Trophoblast cell (in vitro differentiated cells and primary cell): ENCODE measurements around the gene SCYGR3.

Experiments
- DNase-seq, 2 donors: peaks; one replicate each; pipeline ENCODE4 v3.0.0-alpha.2; 2016
- H2AFZ ChIP-seq: 2 replicates; pipeline ENCODE4 v1.6.1; 2013; ENCODE audit warnings: low read length, moderate library complexity, mild to moderate bottlenecking; ENCODE audit not compliant: insufficient read depth, poor library complexity
- H2AK5ac ChIP-seq: 2 replicates; pipeline ENCODE4 v1.6.1; 2013; ENCODE audit warnings: mild to moderate bottlenecking, low read length
- H2BK120ac ChIP-seq: 2 replicates; pipeline ENCODE4 v1.6.1; 2013; ENCODE audit warnings: low read length, mild to moderate bottlenecking, moderate library complexity; ENCODE audit not compliant: insufficient read depth, poor library complexity
- H2BK12ac ChIP-seq: 2 replicates; pipeline ENCODE4 v1.6.1; 2013; ENCODE audit warnings: mild to moderate bottlenecking, low read length, moderate library complexity
- H2BK5ac ChIP-seq: 2 replicates; pipeline ENCODE4 v1.6.1; 2013; ENCODE audit warnings: low read length, low read depth, moderate library complexity, mild to moderate bottlenecking; ENCODE audit not compliant: poor library complexity
- H3K14ac ChIP-seq: 2 replicates; pipeline ENCODE4 v1.6.1; 2013; ENCODE audit warnings: mild to moderate bottlenecking, low read length
- H3K18ac ChIP-seq: 2 replicates; pipeline ENCODE4 v1.6.1; 2013; ENCODE audit warnings: mild to moderate bottlenecking, low read length
- H3K23ac ChIP-seq: 2 replicates; pipeline ENCODE4 v1.6.1; 2013; ENCODE audit warnings: low read length
- H3K27ac ChIP-seq: 2 replicates; pipeline ENCODE4 v1.5.1; 2013; ENCODE audit warnings: low read depth, mild to moderate bottlenecking, inconsistent platforms, low read length, moderate library complexity
- H3K27me3 ChIP-seq: 2 replicates; pipeline ENCODE4 v1.6.1; 2013; ENCODE audit warnings: inconsistent platforms, mild to moderate bottlenecking, low read length, moderate library complexity; ENCODE audit not compliant: insufficient read depth
- H3K36me3 ChIP-seq, 2 experiments: 1 replicate in 1 of 2; 2 replicates in 1 of 2; pipeline ENCODE4 v1.6.1; 2013; ENCODE audit warnings: low read length in 2 of 2, mild to moderate bottlenecking in 2 of 2, moderate library complexity in 1 of 2; ENCODE audit not compliant: insufficient read depth in 2 of 2, control insufficient read depth in 1 of 2
- H3K4ac ChIP-seq: 2 replicates; pipeline ENCODE4 v1.6.1; 2013; ENCODE audit warnings: low read depth, mild to moderate bottlenecking, low read length, moderate library complexity
- H3K4me1 ChIP-seq, 2 experiments: 1 replicate in 1 of 2; 2 replicates in 1 of 2; pipeline ENCODE4 v1.6.1; 2013; ENCODE audit warnings: low read length in 2 of 2, mild to moderate bottlenecking in 2 of 2, moderate library complexity in 1 of 2; ENCODE audit not compliant: insufficient read depth in 2 of 2, control insufficient read depth in 1 of 2
- H3K4me2 ChIP-seq: 2 replicates; pipeline ENCODE4 v1.6.1; 2013; ENCODE audit warnings: inconsistent platforms, mild to moderate bottlenecking, low read length, moderate library complexity
- H3K4me3 ChIP-seq: 2 replicates; pipeline ENCODE4 v1.5.1; 2013; ENCODE audit warnings: mild to moderate bottlenecking, low read depth, low read length, inconsistent platforms
- H3K79me1 ChIP-seq: one replicate; pipeline ENCODE4 v1.6.1; 2013; ENCODE audit warnings: low read length
- H3K79me2 ChIP-seq: 2 replicates; pipeline ENCODE4 v1.6.1; 2013; ENCODE audit warnings: low read length, mild to moderate bottlenecking; ENCODE audit not compliant: control insufficient read depth, insufficient read depth, poor library complexity
- H3K9ac ChIP-seq: 2 replicates; pipeline ENCODE4 v1.6.1; 2013; ENCODE audit warnings: mild to moderate bottlenecking, low read length
- H3K9me3 ChIP-seq: 2 replicates; pipeline ENCODE4 v1.6.1; 2013; ENCODE audit warnings: low read depth, mild to moderate bottlenecking, control low read depth, inconsistent platforms, low read length; ENCODE audit not compliant: insufficient read depth
- H4K12ac ChIP-seq: 2 replicates; pipeline ENCODE4 v1.6.1; 2013; ENCODE audit warnings: low read depth, mild to moderate bottlenecking, low read length, moderate library complexity
- H4K8ac ChIP-seq: 2 replicates; pipeline ENCODE4 v1.6.1; 2013; ENCODE audit warnings: low read depth, mild to moderate bottlenecking, low read length, moderate library complexity
- H4K91ac ChIP-seq: one replicate; pipeline ENCODE4 v1.6.1; 2013; ENCODE audit warnings: low read depth, mild to moderate bottlenecking, low read length, moderate library complexity
- WGBS: extraction: QIAGEN DNeasy Blood & Tissue Kit; methylation state at CpG from one replicate; pipeline ENCODE4 v1.1.7; 2013; ENCODE audit warnings: missing lambda C conversion rate; ENCODE audit not compliant: insufficient read length, insufficient coverage; ENCODE audit errors: extremely low coverage; 5-methylcytosine and 5-hydroxymethylcytosine counted together

The SCYGR3 gene

GRCh38 chr2:227642656-227643055 is 28.0 kb upstream of the SCYGR3 start:
- Histone ChIP-seq H3K18ac (no peak overlapping the region), H2BK5ac (no peak overlapping the region), H3K27me3 (no peaks in the 10 kb centered on the region), H3K9me3 (no peaks in the 10 kb centered on the region), H2BK120ac (no peak overlapping the region), H3K14ac (no peak overlapping the region), H3K27ac (no peak overlapping the region), H3K36me3 (no peaks in the 10 kb centered on the region), H4K8ac (no peak overlapping the region), H2AFZ (no peak overlapping the region), H3K9ac (no peak overlapping the region), H3K4me1 (no peaks in the 10 kb centered on the region), H2BK12ac (no peak overlapping the region), H3K79me2 (no peaks in the 10 kb centered on the region), H3K4me2 (no peak overlapping the region), H3K79me1 (no peaks in the 10 kb centered on the region), H4K12ac (no peak overlapping the region), H3K4me3 (no peak overlapping the region), H3K23ac (no peak overlapping the region), H3K4ac (no peak overlapping the region), H4K91ac (no peak overlapping the region), H2AK5ac (no peak overlapping the region)
- no peak for DNase-seq
- no CpG with 5 or more reads among the region's 2 CpGs for WGBS

- H3K18ac ChIP-seq: no peak overlapping the region
- no peak overlapping the region for H2BK12ac ChIP-seq
- H4K91ac ChIP-seq: no peak overlapping the region
- H2AK5ac ChIP-seq: no peak overlapping the region
- H3K79me2 ChIP-seq: no peaks in the 10 kb centered on the region
- no peak overlapping the region for H3K27ac ChIP-seq
- H3K27me3 ChIP-seq: no peaks in the 10 kb centered on the region
- H2AFZ ChIP-seq: no peak overlapping the region
- H3K4me2 ChIP-seq: no peak overlapping the region
- H2BK5ac ChIP-seq: no peak overlapping the region
- H3K36me3 ChIP-seq: no peaks in the 10 kb centered on the region
- no peak overlapping the region for H4K8ac ChIP-seq
- no peak overlapping the region for H3K23ac ChIP-seq
- H3K79me1 ChIP-seq: no peaks in the 10 kb centered on the region
- WGBS: no CpG with 5 or more reads among the region's 3 CpGs
- no peak overlapping the region for H3K9ac ChIP-seq
- H3K4me1 ChIP-seq: no peaks in the 10 kb centered on the region
- H3K4me3 ChIP-seq: no peak overlapping the region
- H3K14ac ChIP-seq: no peak overlapping the region
- H2BK120ac ChIP-seq: no peak overlapping the region
- no peak overlapping the region for H3K4ac ChIP-seq
- DNase-seq: no peak
- no peak overlapping the region for H4K12ac ChIP-seq
- H3K9me3 ChIP-seq: no peaks in the 10 kb centered on the region
These were observed 19.6 kb upstream of the SCYGR3 start for GRCh38 chr2:227634201-227634600.

- WGBS: no CpG with 5 or more reads among the region's 6 CpGs
- Histone ChIP-seq H2AK5ac (no peak overlapping the region), H2BK12ac (no peak overlapping the region), H3K14ac (no peak overlapping the region), H4K91ac (no peak overlapping the region), H2BK5ac (no peak overlapping the region), H3K4me1 (no peaks in the 10 kb centered on the region), H3K27me3 (no peaks in the 10 kb centered on the region), H3K27ac (no peak overlapping the region), H2AFZ (no peak overlapping the region), H4K12ac (no peak overlapping the region), H3K18ac (no peak overlapping the region), H3K4me2 (no peak overlapping the region), H4K8ac (no peak overlapping the region), H2BK120ac (no peak overlapping the region), H3K9me3 (no peaks in the 10 kb centered on the region), H3K79me2 (no peaks in the 10 kb centered on the region), H3K36me3 (no peaks in the 10 kb centered on the region), H3K4ac (no peak overlapping the region), H3K23ac (no peak overlapping the region), H3K79me1 (no peaks in the 10 kb centered on the region), H3K4me3 (no peak overlapping the region), H3K9ac (no peak overlapping the region)
- DNase-seq: no peak
These were observed 18.2 kb upstream of the SCYGR3 start for GRCh38 chr2:227632827-227633226.

GRCh38 chr2:227630322-227630721 is 15.7 kb upstream of the SCYGR3 start:
- H3K4me3 ChIP-seq: no peak overlapping the region
- no peak overlapping the region for H2AFZ ChIP-seq
- WGBS: no CpG with 5 or more reads among the region's 3 CpGs
- no peaks in the 10 kb centered on the region for H3K9me3 ChIP-seq
- H3K27ac ChIP-seq: no peak overlapping the region
- no peak overlapping the region for H2BK5ac ChIP-seq
- no peak overlapping the region for H3K23ac ChIP-seq
- DNase-seq: no peak
- H2BK120ac ChIP-seq: no peak overlapping the region
- H2AK5ac ChIP-seq: no peak overlapping the region
- H3K4ac ChIP-seq: no peak overlapping the region
- H3K79me2 ChIP-seq: no peaks in the 10 kb centered on the region
- H2BK12ac ChIP-seq: no peak overlapping the region
- H3K14ac ChIP-seq: no peak overlapping the region
- H4K12ac ChIP-seq: no peak overlapping the region
- H3K79me1 ChIP-seq: no peaks in the 10 kb centered on the region
- H3K4me1 ChIP-seq: no peaks in the 10 kb centered on the region
- H4K91ac ChIP-seq: no peak overlapping the region
- H3K4me2 ChIP-seq: no peak overlapping the region
- no peak overlapping the region for H3K18ac ChIP-seq
- no peaks in the 10 kb centered on the region for H3K27me3 ChIP-seq
- no peak overlapping the region for H4K8ac ChIP-seq
- no peaks in the 10 kb centered on the region for H3K36me3 ChIP-seq
- no peak overlapping the region for H3K9ac ChIP-seq
